Kidney epithelial cell (primary cell): ENCODE results near the gene AGBL4. TPM values are rescaled to one million over a fixed set of nuclear protein-coding genes. Genes with fewer than 3 reads are reported as not detected.
"Not testable (repeated sequence)": the region's sequence is repeated elsewhere in the genome, so short reads cannot be mapped to it uniquely, and the experiment has no call there.

ENCODE experiments used
- DNase-seq: peaks from one replicate; pipeline ENCODE4 v3.0.0-alpha.2; 2010; ENCODE audit warnings: low read depth
- H3K27me3 ChIP-seq: 2 replicates; pipeline ENCODE4 v1.6.0; 2011; ENCODE audit warnings: low read length; ENCODE audit not compliant: control insufficient read depth, insufficient read depth
- H3K36me3 ChIP-seq: 2 replicates; pipeline ENCODE4 v1.5.1; 2011; ENCODE audit warnings: low read length; ENCODE audit not compliant: control insufficient read depth, insufficient read depth
- H3K4me3 ChIP-seq: 2 replicates; pipeline ENCODE4 v1.5.1; 2011; ENCODE audit warnings: low read depth, mild to moderate bottlenecking, control low read depth, low read length
- CTCF ChIP-seq: IDR thresholded peaks from 2 replicates; pipeline ENCODE4 v1.5.1; 2011; ENCODE audit warnings: mild to moderate bottlenecking, moderate library complexity, low read length, control low read depth, inconsistent platforms; ENCODE audit not compliant: insufficient read depth, poor library complexity, severe bottlenecking
- total RNA-seq: library from RNA; depleted of rRNA; stranded (reverse); fragments of >200 nt; gene quantifications from 2 replicates; pipeline ENCODE4 v1.2.3, GENCODE V29; 2015

The AGBL4 gene
- total RNA-seq, 1 donor from 2014 or later: not detected

- no peak for TF ChIP-seq CTCF
- DNase-seq: no peak
- Histone ChIP-seq H3K4me3 (no peak overlapping the region), H3K27me3 (no peaks in the 10 kb centered on the region), H3K36me3 (no peaks in the 10 kb centered on the region)
Observed at GRCh38 chr1:49337251-49337650, 686.5 kb downstream of the AGBL4 start.

GRCh38 chr1:49333906-49334305 lies 689.8 kb downstream of the AGBL4 start:
- no peak for DNase-seq
- H3K36me3 ChIP-seq: no peaks in the 10 kb centered on the region
- no peak for TF ChIP-seq CTCF
- no peak overlapping the region for H3K4me3 ChIP-seq
- no peaks in the 10 kb centered on the region for H3K27me3 ChIP-seq

- DNase-seq: no peak
- Histone ChIP-seq H3K4me3 (no peak overlapping the region), H3K27me3 (no peaks in the 10 kb centered on the region), H3K36me3 (no peaks in the 10 kb centered on the region)
- no peak for TF ChIP-seq CTCF
Observed at GRCh38 chr1:49331066-49331852, 692.5 kb downstream of the AGBL4 start.

- no peak for TF ChIP-seq CTCF
- H3K27me3 ChIP-seq: no peaks in the 10 kb centered on the region
- no peaks in the 10 kb centered on the region for H3K36me3 ChIP-seq
- no peak overlapping the region for H3K4me3 ChIP-seq
- DNase-seq: no peak
Observed at GRCh38 chr1:49323925-49324540, 699.7 kb downstream of the AGBL4 start.

GRCh38 chr1:49320493-49320892 lies 703.3 kb downstream of the AGBL4 start:
- not testable (repeated sequence) for H3K27me3 ChIP-seq, DNase-seq, H3K36me3 ChIP-seq, H3K4me3 ChIP-seq

- no peak for DNase-seq
- Histone ChIP-seq H3K4me3 (no peak overlapping the region), H3K36me3 (no peaks in the 10 kb centered on the region), H3K27me3 (no peaks in the 10 kb centered on the region)
- TF ChIP-seq CTCF: no peak
Observed at GRCh38 chr1:49319426-49319963, 704.3 kb downstream of the AGBL4 start.
